Kidney (tissue), 14 donors: ENCODE results near the gene SMPD3. TPM values are rescaled to one million over a fixed set of nuclear protein-coding genes. Genes with fewer than 3 reads are reported as not detected.

Experiments
- DNase-seq, 5 donors: peaks; one replicate each; pipeline ENCODE4 v3.0.0-alpha.2; 2013 to 2020
- FAIRE-seq: peaks from 2 replicates; lab custom pipeline; 2012; peaks lifted over from hg19 to GRCh38; lab: Jason Lieb, UNC
- H3K27ac ChIP-seq, 2 donors: one replicate each; pipeline ENCODE4 v1.7.0; 2013; ENCODE audit warnings: low read depth in 2 of 2, low read length in 2 of 2, inconsistent platforms in 1 of 2
- H3K27me3 ChIP-seq: one replicate; pipeline ENCODE4 v1.7.1; 2013; ENCODE audit warnings: low read length, inconsistent platforms; ENCODE audit not compliant: control insufficient read depth, insufficient read depth
- H3K36me3 ChIP-seq, 3 donors: one replicate each; pipeline versions ENCODE4 v1.7.0 to v1.7.1; 2013; ENCODE audit warnings: low read length in 3 of 3, control low read depth in 1 of 3, inconsistent platforms in 1 of 3; ENCODE audit not compliant: insufficient read depth in 3 of 3, control insufficient read depth in 2 of 3
- H3K4me1 ChIP-seq, 3 donors: one replicate each; pipeline versions ENCODE4 v1.7.0 to v1.7.1; 2013; ENCODE audit warnings: low read length in 3 of 3, inconsistent platforms in 1 of 3, low read depth in 1 of 3; ENCODE audit not compliant: control insufficient read depth in 2 of 3, insufficient read depth in 2 of 3
- H3K4me3 ChIP-seq, 3 donors: one replicate each; pipeline versions ENCODE4 v1.7.0 to v1.8.1; 2013; ENCODE audit warnings: low read length in 3 of 3, control low read depth in 1 of 3, inconsistent platforms in 1 of 3
- H3K9ac ChIP-seq, 3 donors: one replicate each; pipeline versions ENCODE4 v1.7.0 to v1.7.1; 2013; ENCODE audit warnings: low read length in 3 of 3, control low read depth in 1 of 3, inconsistent platforms in 1 of 3
- H3K9me3 ChIP-seq, 3 donors: one replicate each; pipeline versions ENCODE4 v1.7.0 to v1.7.1; 2013; ENCODE audit warnings: low read length in 3 of 3, control low read depth in 1 of 3, inconsistent platforms in 1 of 3; ENCODE audit not compliant: control insufficient read depth in 2 of 3, insufficient read depth in 1 of 3
- CTCF ChIP-seq: IDR thresholded peaks from 3 replicates; pipeline ENCODE4 v1.5.1; 2012; ENCODE audit warnings: mild to moderate bottlenecking, moderate library complexity, borderline replicate concordance; ENCODE audit not compliant: insufficient read depth; ENCODE audit errors: extremely low read depth
- intact Hi-C: fragments of 100-400 bp; cut with DNase I; formaldehyde crosslinking; loops from one replicate; pipeline ENCODE4 v1.11.1; 2022
- polyA plus RNA-seq: library from polyadenylated mRNA; stranded (reverse); fragments of 350-450 nt; fragmentation: Illumina TruSeq; extraction: RNeasy Lipid Tissue Mini Kit (QIAGEN cat#74804); gene quantifications from one replicate; pipeline ENCODE4 v1.2.3, GENCODE V29; 2014; ENCODE audit warnings: low read depth, low replicate concordance; ENCODE audit not compliant: insufficient read depth
- total RNA-seq: library from RNA; stranded (reverse); fragmentation: NEBNext Ultra II Directional; extraction: Animal tissue kit (Norgen Biotek cat#: 25700); gene quantifications from one replicate; pipeline ENCODE4 v1.2.1, GENCODE V29; 2021
- donor health status: control.
- donor health status: control.
- donor health status: control.
- donor health status: control.
- donor health status: control.
- donor health status: DM: yes; HTN: yes; CAD: no.
- donor health status: Normal renal cell carcinoma (clear cell type).

The SMPD3 gene
- total and polyA plus RNA-seq, 2 donors from 2014 or later = 0.28 to 0.72 TPM

GRCh38 chr16:68389006-68389405, 59.3 kb downstream of the SMPD3 start:
- no peak overlapping the region for H3K27ac ChIP-seq
- H3K36me3 ChIP-seq = no peaks in the 10 kb centered on the region
- no peak for FAIRE-seq
- no peak overlapping the region for H3K4me3 ChIP-seq
- no peaks in the 10 kb centered on the region for H3K9me3 ChIP-seq
- TF ChIP-seq CTCF = no peak
- intact Hi-C loops = no loop called here
- no peaks in the 10 kb centered on the region for H3K4me1 ChIP-seq
- DNase-seq = peak in 2 of 5 donors; percentile 30 to 51
- H3K9ac ChIP-seq = no peak overlapping the region
- H3K27me3 ChIP-seq = no peaks in the 10 kb centered on the region

- Histone ChIP-seq H3K4me1 (no peaks in the 10 kb centered on the region), H3K9ac (no peak overlapping the region), H3K27me3 (no peaks in the 10 kb centered on the region), H3K4me3 (no peak overlapping the region), H3K9me3 (no peaks in the 10 kb centered on the region), H3K36me3 (no peaks in the 10 kb centered on the region), H3K27ac (no peak overlapping the region)
- intact Hi-C loops = no loop called here
- no peak for TF ChIP-seq CTCF
- FAIRE-seq = no peak
- DNase-seq = peak in 1 of 5 donors; percentile 36
Measured at GRCh38 chr16:68388124-68388523, 60.2 kb downstream of the SMPD3 start.

- Histone ChIP-seq H3K4me3 (no peak overlapping the region), H3K27me3 (no peaks in the 10 kb centered on the region), H3K9ac (no peak overlapping the region), H3K4me1 (no peaks in the 10 kb centered on the region), H3K9me3 (no peaks in the 10 kb centered on the region), H3K36me3 (no peaks in the 10 kb centered on the region), H3K27ac (no peak overlapping the region)
- TF ChIP-seq CTCF = no peak
- FAIRE-seq (no peak), DNase-seq (peak in 1 of 5 donors; percentile 68)
- intact Hi-C loops = no loop called here
Measured at GRCh38 chr16:68387301-68387700, 61.0 kb downstream of the SMPD3 start.

- FAIRE-seq (no peak), DNase-seq (peak in 1 of 5 donors; percentile 57)
- Histone ChIP-seq H3K4me1 (no peaks in the 10 kb centered on the region), H3K27me3 (no peaks in the 10 kb centered on the region), H3K9me3 (no peaks in the 10 kb centered on the region), H3K27ac (no peak overlapping the region), H3K9ac (no peak overlapping the region), H3K36me3 (no peaks in the 10 kb centered on the region), H3K4me3 (no peak overlapping the region)
- intact Hi-C loops = no loop called here
- no peak for TF ChIP-seq CTCF
Measured at GRCh38 chr16:68386628-68387027, 61.7 kb downstream of the SMPD3 start.
